HepG2 (cell line): Measurements from ENCODE around the gene PMIS2. TPM values are rescaled to one million over a fixed set of nuclear protein-coding genes. Genes with fewer than 3 reads are reported as not detected.
A peak's percentile ranks its signal among the peaks of the same experiment; 100 is the strongest.

Source experiments
- ATAC-seq: fragments of 200-7000 bp; cut with Tn5 transposase; 3 replicates; pipeline ENCODE4 v1.9.1; 2020; ENCODE audit warnings: mild to moderate bottlenecking, moderate library complexity
- BruUV-seq: library from RNA; stranded (reverse); fragments of 400-500 nt; replicated peaks from 2 replicates; lab custom pipeline; 2021; lab: Mats Ljungman, UMichigan
- CTCF ChIA-PET: fragments of 300-600 bp; formaldehyde crosslinking; extraction: SDS; loops from one replicate; lab custom pipeline; 2021; ENCODE audit warnings: low total read pairs, inconsistent platforms, low intra/inter-chr PET ratio; lab: Yijun Ruan, JAX
- POLR2A ChIA-PET: fragments of 350-600 bp; sonication (Branson Sonifier 250); formaldehyde crosslinking; loops from one replicate; lab custom pipeline; 2020; ENCODE audit warnings: antibody characterized with exemption, inconsistent platforms; lab: Yijun Ruan, JAX
- DNase-seq: peaks from one replicate; pipeline ENCODE4 v3.0.0-alpha.2; 2015; ENCODE audit warnings: low spot score
- FAIRE-seq: peaks from 3 replicates; lab custom pipeline; 2011; peaks lifted over from hg19 to GRCh38; lab: Jason Lieb, UNC
- H2AFZ ChIP-seq: one replicate; pipeline ENCODE4 v1.6.1; 2011; ENCODE audit warnings: low read length, inconsistent platforms
- H3K27ac ChIP-seq: fragments of 300-600 bp; 3 replicates; pipeline ENCODE4 v1.8.0; 2011; ENCODE audit warnings: mixed run types, mild to moderate bottlenecking, mixed read lengths, low read length, inconsistent platforms; ENCODE audit not compliant: insufficient read depth; ENCODE audit errors: extremely low read length
- H3K27me3 ChIP-seq, 2 experiments: fragments of 200-600 bp in 1 of 2; 2 replicates in 1 of 2; 3 replicates in 1 of 2; pipeline versions ENCODE4 v1.6.0 to v1.8.0; 2011; ENCODE audit warnings: low read length in 2 of 2, mild to moderate bottlenecking in 2 of 2, moderate library complexity in 2 of 2, inconsistent platforms in 1 of 2; ENCODE audit not compliant: insufficient read depth in 2 of 2, control insufficient read depth in 1 of 2
- H3K36me3 ChIP-seq, 2 experiments: fragments of 200-600 bp in 1 of 2; replicated peaks in 1 of 2; 2 replicates in 1 of 2; 3 replicates in 1 of 2; pipeline versions ENCODE4 v1.5.1 to v1.8.0; 2011; ENCODE audit warnings: low read length in 2 of 2, inconsistent platforms in 1 of 2; ENCODE audit not compliant: insufficient read depth in 2 of 2, control insufficient read depth in 1 of 2
- H3K4me1 ChIP-seq: 2 replicates; pipeline ENCODE4 v1.5.1; 2012; ENCODE audit warnings: low read length, inconsistent platforms; ENCODE audit not compliant: insufficient read depth
- H3K4me2 ChIP-seq: 2 replicates; pipeline ENCODE4 v1.6.0; 2011; ENCODE audit warnings: low read depth, low read length, inconsistent platforms
- H3K4me3 ChIP-seq, 3 experiments: fragments of 200-600 bp in 1 of 3; sonication (generic), shearing (Covaris generic) in 1 of 3; replicated peaks in 1 of 3; 2 replicates each; pipeline ENCODE4 v1.5.1; 2011 to 2016; ENCODE audit warnings: low read length in 3 of 3, inconsistent platforms in 2 of 3, low read depth in 2 of 3, mild to moderate bottlenecking in 2 of 3, control low read depth in 1 of 3, mixed read lengths in 1 of 3; ENCODE audit not compliant: insufficient read depth in 1 of 3
- H3K79me2 ChIP-seq: one replicate; pipeline ENCODE4 v1.6.1; 2011; ENCODE audit warnings: low read length, inconsistent platforms; ENCODE audit not compliant: insufficient read depth
- H3K9ac ChIP-seq: 2 replicates; pipeline ENCODE4 v1.6.0; 2011; ENCODE audit warnings: mild to moderate bottlenecking, low read depth, low read length, inconsistent platforms; ENCODE audit not compliant: insufficient read depth
- H3K9me3 ChIP-seq: 2 replicates; pipeline ENCODE4 v1.5.1; 2012; ENCODE audit warnings: mild to moderate bottlenecking, low read length
- H4K20me1 ChIP-seq: 2 replicates; pipeline ENCODE4 v1.6.0; 2011; ENCODE audit warnings: inconsistent platforms, mild to moderate bottlenecking, low read length, moderate library complexity; ENCODE audit not compliant: insufficient read depth
- CENPX ChIP-seq: sonication (generic); formaldehyde crosslinking; IDR thresholded peaks from 2 replicates; pipeline ENCODE4 v1.9.0; 2021; ENCODE audit warnings: mild to moderate bottlenecking, missing genetic modification reagents, moderate library complexity
- ELF1 ChIP-seq: sonication (generic); formaldehyde crosslinking; IDR thresholded peaks from 2 replicates; pipeline ENCODE4 v1.4.0; 2020; ENCODE audit warnings: missing genetic modification reagents
- HIVEP1 ChIP-seq: sonication (generic); formaldehyde crosslinking; IDR thresholded peaks from 2 replicates; pipeline ENCODE4 v1.4.0; 2020; ENCODE audit warnings: mild to moderate bottlenecking, missing genetic modification reagents
- HNRNPLL ChIP-seq: fragments of 200-400 bp; formaldehyde crosslinking; IDR thresholded peaks from 2 replicates; pipeline ENCODE4 v1.6.1; 2017; ENCODE audit warnings: mild to moderate bottlenecking, low read depth, low read length; ENCODE audit not compliant: poor library complexity, severe bottlenecking
- ISL2 ChIP-seq: sonication (generic); formaldehyde crosslinking; IDR thresholded peaks from 2 replicates; pipeline ENCODE4 v1.5.0; 2020; ENCODE audit warnings: missing genetic modification reagents
- PHF20 ChIP-seq: sonication (generic); formaldehyde crosslinking; IDR thresholded peaks from 2 replicates; pipeline ENCODE4 v1.5.0; 2020; ENCODE audit warnings: mild to moderate bottlenecking, missing genetic modification reagents
- ZNF256 ChIP-seq: sonication (generic); formaldehyde crosslinking; conservative IDR thresholded peaks from 2 replicates; pipeline ENCODE4 v1.4.0; 2020; ENCODE audit warnings: missing genetic modification reagents
- ZNF329 ChIP-seq: sonication (generic); formaldehyde crosslinking; IDR thresholded peaks from 2 replicates; pipeline ENCODE4 v1.9.0; 2021; ENCODE audit warnings: low read depth, mild to moderate bottlenecking, missing genetic modification reagents
- WGBS: methylation state at CpG from one replicate; pipeline ENCODE4 v1.1.6; 2017; ENCODE audit warnings: low lambda C conversion rate; 5-methylcytosine and 5-hydroxymethylcytosine counted together
- in situ Hi-C: cut with HindIII; loops from 2 replicates; pipeline ENCODE4 v1.10.0; 2017; ENCODE audit warnings: low pct_unique_long_range_greater_than_20kb; ENCODE audit not compliant: extremely low pct_ligation_motif_present
- intact Hi-C: fragments of 100-400 bp; cut with micrococcal nuclease; formaldehyde crosslinking; loops from one replicate; pipeline ENCODE4 v1.10.0; 2022; ENCODE audit not compliant: unreplicated experiment
- polyA plus RNA-seq, 8 experiments: library from polyadenylated mRNA; depleted of rRNA in 3 of 8; stranded (reverse) in 7 of 8; unstranded in 1 of 8; fragments of >200 nt; fragmentation: Illumina TruSeq in 4 of 8; extraction: Trizol in 4 of 8; gene quantifications; 2 replicates each; pipeline versions ENCODE4 v1.2.1 to v1.2.3, GENCODE V29; 2011 to 2016; ENCODE audit warnings: low read depth in 4 of 8, missing spikeins in 1 of 8, mixed read lengths in 1 of 8; ENCODE audit not compliant: insufficient read depth in 1 of 8
- total RNA-seq, 5 experiments: library from RNA; depleted of rRNA; stranded (reverse); fragments of >200 nt; fragmentation: Illumina TruSeq; extraction: Trizol; gene quantifications; 2 replicates each; pipeline ENCODE4 v1.2.3, GENCODE V29; 2016; ENCODE audit warnings: low read depth in 1 of 5
- TF ChIP-seq, protein P1 (sequence below): sonication (generic); formaldehyde crosslinking; IDR thresholded peaks from 2 replicates; pipeline ENCODE4 v1.5.1; 2020; ENCODE audit warnings: missing genetic modification reagents, mild to moderate bottlenecking, borderline replicate concordance
- TF ChIP-seq, protein P2 (sequence below): conservative IDR thresholded peaks from 2 replicates; pipeline ENCODE4 v1.6.1; 2018; ENCODE audit warnings: missing genetic modification reagents
- TF ChIP-seq, protein P3 (sequence below): fragments of 450-650 bp; IDR thresholded peaks from 2 replicates; pipeline ENCODE4 v1.6.1; 2017
- TF ChIP-seq, protein P4 (sequence below): IDR thresholded peaks from 2 replicates; pipeline ENCODE4 v1.6.1; 2018; ENCODE audit warnings: missing genetic modification reagents

The PMIS2 gene
- total and polyA plus RNA-seq, 2 of the 13 experiments (the other 11 are each of a cell fraction or from before 2014, with no cell fraction given), result not detected

DNA sequence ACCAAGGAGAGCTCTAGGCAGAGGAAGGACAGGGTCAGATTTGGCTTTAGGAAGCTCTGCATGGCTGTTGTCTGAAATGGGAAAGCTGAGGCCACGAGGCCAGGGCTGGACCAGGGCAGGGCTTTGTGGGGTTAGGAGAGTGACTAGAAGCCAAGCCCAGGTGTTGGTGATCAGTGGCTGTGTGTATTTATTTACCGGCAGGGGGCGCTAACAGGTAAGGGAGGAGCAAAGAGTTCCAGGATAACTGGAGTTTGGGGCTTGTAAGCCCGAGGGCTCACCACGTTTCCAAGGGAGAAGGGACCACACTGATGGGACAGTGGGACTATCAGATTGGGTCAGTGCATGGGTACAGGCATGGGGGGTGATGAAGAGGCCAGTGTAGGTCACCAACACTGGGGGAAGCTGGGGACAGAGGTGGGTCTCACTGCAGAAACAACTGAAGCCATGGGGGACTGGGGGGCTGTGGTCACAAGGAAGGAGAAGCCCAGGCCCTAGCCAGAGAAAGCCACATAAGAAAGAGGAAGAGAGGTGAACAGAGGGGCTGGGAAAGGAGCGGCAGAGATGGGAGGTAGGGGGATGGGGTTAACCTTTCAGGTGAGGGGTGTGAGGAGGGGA, 36.7 kb upstream of the PMIS2 start:
- H2AFZ ChIP-seq, result no peak overlapping the region
- peak; percentile 76 for DNase-seq
- ChIA-PET POLR2A (interaction anchor here (0.6 to 1.7 kb wide), 2 partner anchors 8 to 61 kb away, joined by 3 to 6 read pairs; no protein-coding TSS in a partner anchor), CTCF (interaction anchor here (1.2 to 2.7 kb wide), 3 partner anchors 39 to 167 kb away, joined by 5 to 14 read pairs (median 8); no protein-coding TSS in a partner anchor)
- H3K4me3 ChIP-seq, result no peak overlapping the region
- H3K27me3 ChIP-seq, result peaks cover 0 to 6% of the 10 kb centered on the region in 2 experiments; a peak in 1 of 5 replicates
- H3K27ac ChIP-seq, result no peak overlapping the region
- peaks cover 51% of the 10 kb centered on the region for H3K4me1 ChIP-seq
- no peak overlapping the region for H3K4me2 ChIP-seq
- intact Hi-C loops, result loop anchor here (1.0 kb wide), 1 partner anchor 168 kb away; no protein-coding TSS in a partner anchor
- H3K36me3 ChIP-seq, result peaks cover 0 to 3% of the 10 kb centered on the region in 2 experiments; a peak in 3 of 5 replicates
- peaks cover 18% of the 10 kb centered on the region for H3K79me2 ChIP-seq
- in situ Hi-C loops, result loop anchor here (5.0 kb wide), 2 partner anchors 93 to 168 kb away; partner anchors contain the start of genes ETV2 and KMT2B
- peak; percentile 45 for ATAC-seq
- no peaks in the 10 kb centered on the region for H4K20me1 ChIP-seq
- WGBS, result 23% methylated on average over 6 of the region's 6 CpGs
- no TSS peak for BruUV-seq
- FAIRE-seq, result peak; percentile 78
- no peaks in the 10 kb centered on the region for H3K9me3 ChIP-seq
- H3K9ac ChIP-seq, result no peak overlapping the region
- TF ChIP-seq PHF20 (CRISPR knock-in tag), result no peak
- TF ChIP-seq, protein P1, sequence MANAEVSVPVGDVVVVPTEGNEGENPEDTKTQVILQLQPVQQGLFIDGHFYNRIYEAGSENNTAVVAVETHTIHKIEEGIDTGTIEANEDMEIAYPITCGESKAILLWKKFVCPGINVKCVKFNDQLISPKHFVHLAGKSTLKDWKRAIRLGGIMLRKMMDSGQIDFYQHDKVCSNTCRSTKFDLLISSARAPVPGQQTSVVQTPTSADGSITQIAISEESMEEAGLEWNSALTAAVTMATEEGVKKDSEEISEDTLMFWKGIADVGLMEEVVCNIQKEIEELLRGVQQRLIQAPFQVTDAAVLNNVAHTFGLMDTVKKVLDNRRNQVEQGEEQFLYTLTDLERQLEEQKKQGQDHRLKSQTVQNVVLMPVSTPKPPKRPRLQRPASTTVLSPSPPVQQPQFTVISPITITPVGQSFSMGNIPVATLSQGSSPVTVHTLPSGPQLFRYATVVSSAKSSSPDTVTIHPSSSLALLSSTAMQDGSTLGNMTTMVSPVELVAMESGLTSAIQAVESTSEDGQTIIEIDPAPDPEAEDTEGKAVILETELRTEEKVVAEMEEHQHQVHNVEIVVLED (CRISPR knock-in tag), result 0 out of 2 replicates have a peak, but pooled peaks have one; percentile 33
- TF ChIP-seq, protein P2, sequence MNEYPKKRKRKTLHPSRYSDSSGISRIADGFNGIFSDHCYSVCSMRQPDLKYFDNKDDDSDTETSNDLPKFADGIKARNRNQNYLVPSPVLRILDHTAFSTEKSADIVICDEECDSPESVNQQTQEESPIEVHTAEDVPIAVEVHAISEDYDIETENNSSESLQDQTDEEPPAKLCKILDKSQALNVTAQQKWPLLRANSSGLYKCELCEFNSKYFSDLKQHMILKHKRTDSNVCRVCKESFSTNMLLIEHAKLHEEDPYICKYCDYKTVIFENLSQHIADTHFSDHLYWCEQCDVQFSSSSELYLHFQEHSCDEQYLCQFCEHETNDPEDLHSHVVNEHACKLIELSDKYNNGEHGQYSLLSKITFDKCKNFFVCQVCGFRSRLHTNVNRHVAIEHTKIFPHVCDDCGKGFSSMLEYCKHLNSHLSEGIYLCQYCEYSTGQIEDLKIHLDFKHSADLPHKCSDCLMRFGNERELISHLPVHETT, result no peak
- TF ChIP-seq ISL2 (CRISPR knock-in tag), result no peak
- no peak for TF ChIP-seq ZNF329 (CRISPR knock-in tag)
- no peak for TF ChIP-seq HIVEP1 (CRISPR knock-in tag)
- no peak for TF ChIP-seq ZNF256 (CRISPR knock-in tag)
- TF ChIP-seq ELF1 (CRISPR knock-in tag), result no peak
- TF ChIP-seq, protein P3, sequence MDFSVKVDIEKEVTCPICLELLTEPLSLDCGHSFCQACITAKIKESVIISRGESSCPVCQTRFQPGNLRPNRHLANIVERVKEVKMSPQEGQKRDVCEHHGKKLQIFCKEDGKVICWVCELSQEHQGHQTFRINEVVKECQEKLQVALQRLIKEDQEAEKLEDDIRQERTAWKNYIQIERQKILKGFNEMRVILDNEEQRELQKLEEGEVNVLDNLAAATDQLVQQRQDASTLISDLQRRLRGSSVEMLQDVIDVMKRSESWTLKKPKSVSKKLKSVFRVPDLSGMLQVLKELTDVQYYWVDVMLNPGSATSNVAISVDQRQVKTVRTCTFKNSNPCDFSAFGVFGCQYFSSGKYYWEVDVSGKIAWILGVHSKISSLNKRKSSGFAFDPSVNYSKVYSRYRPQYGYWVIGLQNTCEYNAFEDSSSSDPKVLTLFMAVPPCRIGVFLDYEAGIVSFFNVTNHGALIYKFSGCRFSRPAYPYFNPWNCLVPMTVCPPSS, result no peak
- TF ChIP-seq CENPX, result no peak
- no peak for TF ChIP-seq HNRNPLL
- TF ChIP-seq, protein P4, sequence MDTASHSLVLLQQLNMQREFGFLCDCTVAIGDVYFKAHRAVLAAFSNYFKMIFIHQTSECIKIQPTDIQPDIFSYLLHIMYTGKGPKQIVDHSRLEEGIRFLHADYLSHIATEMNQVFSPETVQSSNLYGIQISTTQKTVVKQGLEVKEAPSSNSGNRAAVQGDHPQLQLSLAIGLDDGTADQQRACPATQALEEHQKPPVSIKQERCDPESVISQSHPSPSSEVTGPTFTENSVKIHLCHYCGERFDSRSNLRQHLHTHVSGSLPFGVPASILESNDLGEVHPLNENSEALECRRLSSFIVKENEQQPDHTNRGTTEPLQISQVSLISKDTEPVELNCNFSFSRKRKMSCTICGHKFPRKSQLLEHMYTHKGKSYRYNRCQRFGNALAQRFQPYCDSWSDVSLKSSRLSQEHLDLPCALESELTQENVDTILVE (CRISPR knock-in tag), result no peak
